HG03575 (cell line): ENCODE results near the gene LSM2.
"Not testable (repeated sequence)": the region's sequence is repeated elsewhere in the genome, so short reads cannot be mapped to it uniquely, and the experiment has no call there.

Source experiments
- ATAC-seq: cut with Tn5 transposase; IDR thresholded peaks from one replicate; pipeline ENCODE4 v1.9.1; 2021; ENCODE audit not compliant: unreplicated experiment, insufficient number of reproducible peaks, low FRiP score; ENCODE audit errors: extremely low read depth

LSM2 gene

DNA sequence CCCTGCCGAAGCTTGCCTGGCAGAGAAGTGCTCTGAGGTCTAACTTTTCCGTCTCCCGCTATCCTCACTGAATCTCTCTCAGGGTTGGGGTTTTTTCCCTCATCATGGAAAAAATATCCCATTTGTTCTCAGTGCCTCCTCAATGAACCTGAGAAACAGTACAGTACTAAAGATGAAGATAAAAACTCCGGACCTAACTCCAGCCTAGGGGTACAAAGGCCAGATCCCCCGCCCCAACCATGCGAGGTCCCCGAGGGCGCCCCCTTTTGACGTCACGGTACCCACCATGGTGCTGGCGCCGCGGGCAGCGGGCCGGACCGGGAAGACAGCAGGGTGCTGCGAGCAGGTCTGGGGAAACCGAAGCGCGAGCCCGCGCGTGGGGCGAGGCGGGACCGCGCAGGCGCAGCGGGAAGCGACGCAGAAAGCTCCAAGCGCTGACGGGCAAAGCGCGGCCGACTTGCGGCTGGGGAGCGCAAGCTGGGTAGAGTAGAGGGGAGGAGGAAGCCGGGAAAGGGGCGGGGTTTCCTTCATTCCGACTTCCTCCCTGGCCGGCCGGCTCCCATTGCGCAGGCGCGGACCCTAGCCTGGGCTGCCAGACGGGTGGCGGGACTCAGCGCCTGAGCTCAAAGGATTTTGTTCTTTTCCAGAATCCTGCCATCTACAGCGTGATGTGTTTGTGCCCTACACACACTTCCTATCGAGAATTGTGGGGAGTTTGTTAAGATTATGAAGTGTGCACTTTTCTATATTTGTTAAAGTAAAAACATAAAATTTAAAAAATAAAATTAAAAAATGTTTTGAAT lies at the start of gene LSM2:
LSM2 (minus strand) TSS at position 497 of the 803 bp plus-strand sequence; CDS start at position 288, 209 bp downstream.
- no peak for ATAC-seq

DNA sequence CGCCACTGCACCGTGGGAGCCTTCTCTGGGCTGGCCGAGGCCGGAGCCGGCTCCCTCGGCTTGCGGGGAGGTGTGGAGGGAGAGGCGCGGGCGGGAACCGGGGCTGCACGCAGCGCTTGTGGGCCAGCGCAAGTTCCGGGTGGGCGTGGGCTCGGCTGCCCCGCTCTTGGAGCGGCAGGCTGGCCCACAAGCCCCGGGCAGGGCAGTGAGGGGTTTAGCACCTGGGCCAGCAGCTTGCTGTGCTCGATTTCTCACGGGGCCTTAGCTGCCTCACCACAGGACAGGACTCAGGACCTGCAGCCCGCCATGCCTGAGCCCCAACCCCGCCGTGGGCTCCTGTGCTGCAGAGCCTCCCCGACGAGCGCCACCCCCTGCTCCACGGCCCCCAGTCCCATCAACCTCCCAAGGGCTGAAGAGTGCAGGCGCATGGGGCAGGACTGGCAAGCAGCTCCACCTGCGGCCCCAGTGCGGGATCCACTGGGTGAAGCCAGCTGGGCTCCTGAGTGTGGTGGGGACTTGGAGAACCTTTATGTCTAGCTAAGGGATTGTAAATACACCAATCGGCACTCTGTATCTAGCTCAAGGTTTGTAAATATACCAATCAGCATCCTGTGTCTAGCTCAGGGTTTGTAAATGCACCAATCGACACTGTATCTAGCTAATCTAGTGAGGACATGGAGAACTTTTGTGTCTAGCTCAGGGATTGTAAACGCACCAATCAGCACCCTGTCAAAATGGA lies 45.4 kb upstream of the LSM2 start:
- ATAC-seq, result not testable (repeated sequence)

DNA sequence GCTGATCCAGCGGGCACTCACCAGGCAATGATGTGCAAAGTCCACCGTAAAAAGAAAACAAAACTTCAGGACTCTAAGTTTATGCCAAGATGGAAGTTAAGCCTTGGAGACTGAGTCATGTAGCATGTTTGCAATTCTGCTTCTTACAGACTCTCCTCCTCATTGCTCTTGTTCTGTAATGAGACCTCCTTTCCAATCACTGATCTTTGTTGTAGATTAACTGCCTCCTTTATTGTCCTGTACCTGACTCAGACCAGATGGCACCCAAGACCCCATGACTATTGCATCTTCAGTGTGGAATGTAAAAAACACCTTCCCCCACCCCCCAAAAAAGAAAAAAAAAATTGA lies 44.7 kb upstream of the LSM2 start:
- no peak for ATAC-seq

DNA sequence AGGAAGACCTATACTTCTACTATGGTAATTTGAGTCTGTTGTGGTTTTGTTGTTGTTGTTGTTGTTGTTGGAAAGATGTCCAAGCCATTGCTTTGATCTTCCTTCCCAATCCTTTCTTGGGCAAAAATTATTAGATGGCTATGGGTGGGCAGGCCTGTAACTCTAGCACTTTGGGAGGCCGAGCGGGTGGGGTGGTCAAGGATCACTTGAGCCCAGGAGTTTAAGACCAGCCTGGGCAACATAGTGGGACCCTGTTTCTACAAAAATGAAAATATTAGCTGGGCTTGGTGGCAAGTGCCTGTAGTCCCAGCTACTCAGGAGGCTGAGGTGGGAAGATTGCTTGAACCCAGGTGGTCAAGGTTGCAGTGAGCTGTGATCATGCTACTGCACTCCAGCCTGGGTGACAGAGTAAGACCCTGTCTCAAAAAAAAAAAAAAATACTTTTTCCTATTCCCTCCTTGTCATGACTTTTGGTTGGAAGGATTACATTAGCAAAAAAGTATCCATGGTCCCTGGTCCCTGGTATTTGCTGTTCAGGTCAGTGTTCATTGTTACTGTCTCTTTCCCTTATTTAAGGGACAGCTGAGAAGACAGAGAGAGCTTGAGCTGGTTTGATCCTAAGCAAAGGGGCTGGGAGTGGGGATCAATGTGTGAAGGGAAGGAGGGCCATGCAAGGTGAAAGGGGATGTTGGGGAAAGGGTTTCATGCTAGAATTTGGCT lies 44.2 kb upstream of the LSM2 start:
- no peak for ATAC-seq

DNA sequence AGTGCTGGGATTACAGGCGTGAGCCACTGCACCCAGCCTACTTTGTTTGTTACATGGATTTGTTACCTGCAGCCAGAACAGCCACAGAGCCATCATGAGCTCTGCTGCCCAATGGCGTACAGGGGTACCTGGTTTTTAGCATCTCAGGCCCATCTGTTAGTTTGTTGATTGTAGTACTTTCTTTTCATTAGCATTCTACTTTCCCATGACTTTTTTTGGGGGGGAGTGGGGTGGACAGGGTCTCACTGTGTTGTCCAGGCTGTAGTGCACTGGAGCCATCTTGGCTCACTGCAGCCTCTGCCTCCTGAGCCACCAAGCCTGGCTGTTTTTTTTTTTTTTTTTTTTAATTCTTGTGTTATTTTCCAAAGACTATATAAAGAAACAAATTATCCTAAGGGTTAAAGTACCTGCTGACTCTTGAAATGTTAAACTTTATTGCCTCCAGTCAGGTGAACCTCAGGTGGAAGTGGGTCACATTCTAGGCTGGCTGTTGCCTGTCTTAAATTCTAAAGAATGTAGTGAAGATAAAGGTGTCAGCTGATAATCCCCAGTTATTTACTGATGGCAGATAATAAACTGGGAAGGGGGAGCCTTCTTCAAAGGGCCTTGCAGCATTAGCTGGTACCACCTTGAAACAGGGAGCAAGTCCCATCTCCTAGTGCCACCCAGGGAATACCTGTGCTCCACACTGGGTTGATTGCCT lies 40.7 kb upstream of the LSM2 start:
- ATAC-seq, result no peak

DNA sequence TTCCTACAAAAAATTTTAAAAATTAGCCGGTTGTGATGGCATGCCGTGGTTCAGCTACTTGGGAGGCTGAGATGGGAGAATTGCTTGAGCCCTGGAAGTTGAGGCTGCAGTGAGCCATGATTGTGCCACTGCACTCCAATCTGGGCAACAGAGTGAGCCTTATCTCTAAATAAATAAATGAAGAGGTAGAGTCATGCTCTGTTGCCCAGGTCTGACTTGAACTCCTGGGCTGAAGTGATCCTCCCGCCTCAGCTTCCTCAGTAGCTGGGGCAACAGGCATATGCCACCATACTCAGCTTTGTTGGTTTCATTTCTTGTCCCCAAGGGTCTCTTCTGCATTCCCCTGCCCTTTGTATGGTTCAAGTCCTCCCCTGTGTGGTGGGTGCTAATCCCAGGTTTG lies 37.7 kb upstream of the LSM2 start:
- ATAC-seq, result no peak

DNA sequence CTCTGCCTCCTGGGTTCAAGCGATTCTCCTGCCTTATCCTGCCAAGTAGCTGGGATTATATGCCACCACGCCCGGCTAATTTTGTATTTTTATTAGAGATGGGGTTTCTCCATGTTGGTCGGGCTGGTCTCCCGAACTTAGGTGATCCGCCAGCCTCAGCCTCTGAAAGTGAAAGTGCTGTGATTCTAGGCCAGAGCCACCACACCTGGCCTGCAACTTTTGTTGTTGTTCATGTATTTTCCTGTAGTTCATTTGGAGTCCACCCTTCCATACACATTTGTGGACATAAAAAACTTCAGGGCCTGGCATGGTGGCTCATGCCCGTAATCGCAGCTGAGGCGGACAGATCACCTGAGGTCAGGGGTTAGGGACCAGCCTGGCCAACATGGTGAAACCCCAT lies 35.3 kb upstream of the LSM2 start:
- ATAC-seq, result no peak

DNA sequence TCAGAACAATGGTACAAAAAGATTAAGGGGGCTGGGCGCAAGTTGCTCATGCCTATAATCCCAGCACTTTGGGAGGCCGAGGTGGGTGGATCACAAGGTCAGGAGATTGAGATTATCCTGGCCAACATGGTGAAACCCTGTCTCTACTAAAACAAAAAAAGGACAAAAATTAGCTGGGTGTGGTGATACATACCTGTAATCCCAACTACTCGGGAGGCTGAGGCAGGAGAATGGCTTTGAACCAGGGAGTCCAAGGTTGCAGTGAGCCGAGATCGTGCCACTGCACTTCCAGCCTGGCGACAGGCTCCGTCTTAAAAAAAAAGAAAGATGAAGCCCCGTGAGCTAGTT lies 33.0 kb upstream of the LSM2 start:
- ATAC-seq, result not testable (repeated sequence)

DNA sequence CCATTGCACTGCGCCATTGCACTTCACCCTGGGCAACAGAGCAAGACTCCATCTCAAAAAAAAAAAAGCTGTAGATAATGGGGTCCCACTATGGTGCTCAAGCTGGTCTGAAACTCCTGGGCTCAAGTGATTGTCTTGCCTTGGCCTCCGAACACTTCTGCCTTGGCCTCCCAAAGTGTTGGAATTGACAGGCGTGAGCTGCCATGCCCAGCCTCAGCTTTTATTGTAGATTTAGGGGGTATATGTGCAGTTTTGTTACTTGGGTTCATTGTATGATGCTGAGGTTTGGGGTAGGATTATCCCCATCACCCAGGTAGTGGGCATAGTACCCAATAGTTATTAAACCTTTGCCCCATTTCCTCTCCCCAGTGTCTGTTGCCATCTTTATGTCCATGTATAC lies 32.2 kb upstream of the LSM2 start:
- ATAC-seq, result no peak

DNA sequence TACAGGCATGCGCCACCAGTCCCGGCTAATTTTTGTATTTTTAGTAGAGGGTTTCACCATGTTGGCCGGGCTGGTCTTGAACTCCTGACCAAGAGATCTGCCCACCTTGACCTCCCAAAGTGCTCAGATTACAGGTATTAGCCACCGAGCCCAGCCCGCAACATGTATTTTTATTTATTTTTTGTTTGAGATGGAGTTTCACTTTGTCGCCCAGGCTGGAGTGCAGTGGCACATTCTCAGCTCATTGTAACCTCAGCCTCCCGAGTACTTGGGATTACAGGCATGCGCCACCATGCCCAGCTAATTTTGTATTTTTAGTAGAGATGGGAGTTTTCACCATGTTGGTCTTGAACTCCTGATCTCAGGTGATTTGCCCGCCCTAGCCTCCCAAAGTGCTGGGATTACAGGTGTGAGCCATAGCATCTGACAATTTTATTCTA lies 31.4 kb upstream of the LSM2 start:
- ATAC-seq, result not testable (repeated sequence)

DNA sequence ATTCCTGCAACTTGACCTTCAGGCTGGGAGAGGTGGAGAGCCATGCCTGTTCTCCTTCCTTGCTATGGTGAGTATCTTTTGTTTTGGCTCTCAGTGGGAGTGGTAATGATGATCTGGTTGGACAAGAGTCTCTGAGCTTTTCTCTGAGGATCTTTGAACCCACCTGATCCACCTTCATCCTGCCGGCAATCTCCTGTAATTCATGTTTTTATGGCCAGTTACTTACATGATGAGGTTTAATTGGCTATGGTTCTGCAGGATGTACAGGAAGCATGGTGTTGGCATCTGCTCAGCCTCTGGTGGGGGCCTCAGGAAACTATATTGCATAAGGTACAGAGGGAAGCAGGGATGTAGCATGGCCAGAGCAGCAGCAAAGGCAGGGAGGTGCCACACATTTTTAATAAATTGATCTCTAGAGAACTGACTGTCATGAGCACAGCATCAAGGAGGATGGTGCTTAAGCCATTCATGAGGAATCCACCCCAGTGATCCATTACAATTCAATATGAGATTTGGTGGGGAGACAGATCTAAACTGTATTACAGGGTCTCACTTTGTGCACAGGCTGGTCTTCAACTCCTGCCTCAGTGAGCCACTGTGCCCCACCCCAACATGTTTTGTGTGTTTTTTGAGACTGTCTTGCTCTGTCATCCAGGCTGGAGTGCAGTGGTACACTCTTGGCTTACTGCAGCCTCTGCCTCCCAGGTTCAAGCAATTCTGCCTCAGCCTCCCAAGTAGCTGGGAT lies 30.8 kb upstream of the LSM2 start:
- no peak for ATAC-seq

DNA sequence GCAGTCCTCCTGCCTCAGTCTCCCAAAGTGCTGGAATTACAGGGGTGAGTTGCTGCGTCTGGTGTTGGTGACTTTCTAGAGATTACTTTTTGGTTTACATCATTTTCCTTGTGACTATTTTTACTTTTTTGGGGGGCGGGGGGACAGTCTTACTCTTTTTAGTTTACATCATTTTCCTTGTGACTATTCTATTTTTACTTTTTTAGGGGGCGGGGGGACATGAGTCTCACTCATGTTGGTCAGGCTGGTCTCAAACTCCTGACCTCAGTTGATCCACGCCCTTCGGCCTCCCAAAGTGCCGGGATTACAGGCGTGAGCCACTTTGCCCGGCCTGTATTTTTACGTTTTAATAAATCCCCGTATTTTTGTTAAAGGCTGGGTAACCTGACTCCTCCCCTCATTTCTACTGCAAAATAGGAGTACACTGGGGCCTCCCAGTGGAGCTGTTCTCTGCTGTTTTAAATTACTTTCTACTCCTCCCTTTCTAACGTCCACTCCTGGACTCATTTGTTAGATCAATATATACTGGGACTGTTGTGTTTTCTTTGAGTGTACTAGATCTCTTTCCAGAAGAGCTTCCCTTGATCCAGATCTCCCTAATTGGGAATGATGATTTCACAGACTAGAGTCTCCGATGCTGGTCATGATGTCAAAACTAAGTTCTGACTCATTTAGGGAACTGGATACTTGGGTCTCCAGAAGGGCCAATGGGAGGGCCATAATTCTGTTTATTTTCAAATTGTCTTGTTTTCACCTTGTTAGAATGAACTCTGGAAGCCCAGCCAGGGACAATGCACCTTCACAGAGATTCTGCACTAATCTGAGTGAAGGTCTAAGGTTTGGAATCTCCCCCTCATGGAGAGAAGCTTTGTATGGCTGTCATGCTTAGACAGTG lies 30.0 kb upstream of the LSM2 start:
- no peak for ATAC-seq

DNA sequence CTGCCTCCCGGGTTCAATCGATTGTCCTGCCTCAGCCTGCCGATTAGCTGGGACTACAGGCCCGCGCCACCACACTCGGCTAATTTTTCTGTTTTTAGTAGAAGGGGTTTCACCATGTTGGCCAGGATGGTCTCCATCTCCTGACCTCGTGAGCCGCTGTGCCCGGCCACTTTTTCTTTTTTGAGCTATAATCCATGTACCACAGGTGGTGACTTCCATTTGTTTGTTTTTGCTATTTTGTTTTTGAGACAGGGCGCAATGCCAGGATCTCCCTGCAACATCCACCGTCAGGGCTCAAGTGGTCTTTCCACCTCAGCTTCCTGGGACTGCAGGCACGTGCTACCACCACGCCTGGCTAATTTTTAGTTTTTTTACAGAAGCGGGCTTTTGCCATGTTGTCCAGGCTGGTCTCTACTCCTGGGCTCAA lies 29.3 kb upstream of the LSM2 start:
- no peak for ATAC-seq

DNA sequence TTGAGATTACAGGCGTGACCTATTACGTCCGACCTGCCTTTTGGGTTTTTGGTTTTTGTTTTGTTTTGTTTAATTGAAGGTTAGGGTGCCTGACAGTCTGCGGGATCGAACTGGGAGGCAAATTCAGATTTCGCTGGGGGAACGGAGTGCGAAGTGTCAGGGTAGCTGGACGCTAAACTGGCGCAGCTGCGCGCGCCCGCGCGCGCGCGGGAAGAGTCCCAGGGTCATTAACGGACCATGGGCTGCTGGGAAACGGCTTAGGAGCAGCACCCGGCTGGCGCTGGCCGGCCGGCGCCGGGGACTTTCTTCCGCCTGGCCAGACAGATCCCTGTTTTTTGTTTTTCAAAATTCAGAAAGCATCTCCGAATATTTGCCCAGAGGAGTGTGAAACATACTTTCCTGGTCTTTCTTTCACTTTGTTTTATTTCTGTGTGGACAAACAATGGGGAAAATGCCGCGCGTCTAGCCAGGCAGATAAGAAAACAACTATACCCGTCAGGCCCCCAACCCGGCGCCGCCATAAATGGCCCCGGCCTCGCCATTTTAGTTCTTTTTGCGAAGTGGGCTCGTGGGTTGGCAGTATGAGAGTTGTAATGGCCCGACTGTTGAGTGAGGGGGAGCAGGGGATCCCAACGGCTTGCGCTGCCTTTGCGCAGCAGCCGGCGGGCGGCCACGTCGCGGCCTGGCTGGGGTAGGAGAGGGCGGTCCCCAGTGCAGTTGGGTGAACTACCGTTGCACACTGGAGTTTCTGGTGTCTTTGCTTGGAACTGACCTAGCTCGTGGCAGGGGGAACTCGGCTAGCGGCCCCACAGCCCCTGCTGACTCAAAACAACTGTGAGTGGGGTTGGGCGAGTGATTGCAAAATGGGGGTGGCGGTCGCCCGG lies 27.8 kb upstream of the LSM2 start:
- no peak for ATAC-seq

DNA sequence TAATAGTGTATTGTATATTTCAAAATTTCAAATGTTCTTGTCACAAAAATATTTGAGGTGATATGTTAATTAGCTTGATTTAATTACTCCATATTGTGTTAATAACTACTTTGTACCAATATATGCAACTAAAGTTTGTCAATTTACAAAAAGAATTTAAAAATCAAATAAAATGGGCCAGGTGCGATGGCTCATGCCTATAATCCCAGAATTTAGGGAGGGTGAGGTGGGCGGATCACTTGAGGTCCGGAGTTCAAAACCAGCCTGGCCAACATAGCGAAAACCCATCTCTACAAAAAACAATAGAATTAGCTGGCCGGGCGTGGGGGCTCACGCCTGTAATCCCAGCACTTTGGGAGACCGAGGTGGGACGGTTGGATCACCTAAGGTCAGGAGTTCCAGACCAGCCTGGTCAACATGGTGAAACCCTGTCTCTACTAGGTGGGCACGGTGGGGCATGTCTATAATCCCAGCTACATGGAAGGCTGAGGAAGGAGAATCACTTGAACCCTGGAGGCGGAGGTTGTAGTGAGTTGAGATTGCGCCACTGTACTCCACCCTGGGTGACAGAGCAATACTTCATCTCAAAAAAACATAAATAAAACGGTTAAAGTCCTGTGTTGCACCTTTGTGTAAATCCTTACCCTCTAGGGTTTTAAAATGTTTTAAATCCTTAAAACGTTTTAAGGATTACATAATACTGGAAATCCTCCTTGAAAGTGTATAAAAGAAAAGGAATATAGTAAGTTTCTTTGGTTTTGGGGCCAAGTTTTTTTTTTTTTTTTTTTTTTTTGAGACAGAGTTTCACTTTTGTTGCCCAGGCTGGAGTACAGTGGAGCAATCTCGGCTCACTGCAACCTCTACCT lies 24.8 kb upstream of the LSM2 start:
- no peak for ATAC-seq

DNA sequence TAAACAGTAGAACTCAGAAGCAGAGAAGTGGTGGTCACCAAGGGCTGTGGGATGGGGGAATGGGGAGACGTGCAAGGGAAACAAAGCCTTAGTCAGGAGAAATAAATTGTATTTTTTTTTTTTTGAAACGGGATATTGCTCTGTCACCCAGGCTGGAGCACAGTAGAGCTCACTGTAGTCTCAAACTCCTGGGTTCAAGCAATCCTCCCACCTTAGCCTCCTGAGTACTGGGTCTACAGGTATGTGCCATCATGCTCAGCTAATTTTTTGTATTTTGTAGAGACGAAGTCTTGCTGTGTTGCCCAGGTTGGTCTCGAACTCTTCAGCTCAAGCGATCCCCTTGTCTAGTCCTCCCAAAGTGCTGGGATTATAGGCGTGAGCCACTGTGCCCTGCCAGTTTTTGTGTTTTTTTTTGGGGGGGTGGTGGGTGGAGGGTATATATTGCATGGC lies 24.1 kb upstream of the LSM2 start:
- ATAC-seq, result no peak
